ELR (cell line): ENCODE results near the gene FOXL2.

Experiments
- DNase-seq: peaks from one replicate; pipeline ENCODE4 v3.0.0-alpha.2; 2015; ENCODE audit warnings: low read depth

The FOXL2 gene

GRCh38 chr3:138933068-138933668 lies 13.8 kb downstream of the FOXL2 start:
- no peak for DNase-seq

- no peak for DNase-seq
Observed at GRCh38 chr3:138928727-138929372, 18.1 kb downstream of the FOXL2 start.

GRCh38 chr3:138923531-138923994 lies 23.4 kb downstream of the FOXL2 start:
- peak; percentile 86 for DNase-seq

- peak; percentile 59 for DNase-seq
Observed at GRCh38 chr3:138922400-138922799, 24.5 kb downstream of the FOXL2 start.

GRCh38 chr3:138921316-138922292 lies 25.3 kb downstream of the FOXL2 start:
- peak; percentile 91 for DNase-seq

GRCh38 chr3:138919325-138919724 lies 27.6 kb downstream of the FOXL2 start:
- no peak for DNase-seq

GRCh38 chr3:138916824-138917223 lies 30.1 kb downstream of the FOXL2 start:
- DNase-seq, result no peak

GRCh38 chr3:138915503-138916498 lies 31.1 kb downstream of the FOXL2 start:
- DNase-seq, result peak; percentile 93

- peak; percentile 79 for DNase-seq
Observed at GRCh38 chr3:138914870-138915502, 32.0 kb downstream of the FOXL2 start.

GRCh38 chr3:138913766-138914165 lies 33.2 kb downstream of the FOXL2 start:
- no peak for DNase-seq

- DNase-seq, result no peak
Observed at GRCh38 chr3:138912237-138912636, 34.7 kb downstream of the FOXL2 start.

GRCh38 chr3:138911621-138912020 lies 35.3 kb downstream of the FOXL2 start:
- no peak for DNase-seq

GRCh38 chr3:138909904-138910303 lies 37.0 kb downstream of the FOXL2 start:
- DNase-seq, result no peak

GRCh38 chr3:138908846-138909245 lies 38.1 kb downstream of the FOXL2 start:
- DNase-seq, result no peak

- no peak for DNase-seq
Observed at GRCh38 chr3:138907539-138907938, 39.4 kb downstream of the FOXL2 start.

- DNase-seq, result no peak
Observed at GRCh38 chr3:138902171-138902570, 44.8 kb downstream of the FOXL2 start.

- DNase-seq, result no peak
Observed at GRCh38 chr3:138901567-138901966, 45.4 kb downstream of the FOXL2 start.

- DNase-seq, result no peak
Observed at GRCh38 chr3:138899351-138899991, 47.5 kb downstream of the FOXL2 start.

GRCh38 chr3:138898708-138899107 lies 48.2 kb downstream of the FOXL2 start:
- no peak for DNase-seq

- DNase-seq, result no peak
Observed at GRCh38 chr3:138898301-138898700, 48.6 kb downstream of the FOXL2 start.
